ENCODE results near the gene FES. TPM values are rescaled to one million over a fixed set of nuclear protein-coding genes. Genes with fewer than 3 reads are reported as not detected.

Gene FES
- total and polyA plus RNA-seq, 2 of the 13 experiments (the other 11 are each of a cell fraction or from before 2014, with no cell fraction given): 4.0 to 9.5 TPM

DNA sequence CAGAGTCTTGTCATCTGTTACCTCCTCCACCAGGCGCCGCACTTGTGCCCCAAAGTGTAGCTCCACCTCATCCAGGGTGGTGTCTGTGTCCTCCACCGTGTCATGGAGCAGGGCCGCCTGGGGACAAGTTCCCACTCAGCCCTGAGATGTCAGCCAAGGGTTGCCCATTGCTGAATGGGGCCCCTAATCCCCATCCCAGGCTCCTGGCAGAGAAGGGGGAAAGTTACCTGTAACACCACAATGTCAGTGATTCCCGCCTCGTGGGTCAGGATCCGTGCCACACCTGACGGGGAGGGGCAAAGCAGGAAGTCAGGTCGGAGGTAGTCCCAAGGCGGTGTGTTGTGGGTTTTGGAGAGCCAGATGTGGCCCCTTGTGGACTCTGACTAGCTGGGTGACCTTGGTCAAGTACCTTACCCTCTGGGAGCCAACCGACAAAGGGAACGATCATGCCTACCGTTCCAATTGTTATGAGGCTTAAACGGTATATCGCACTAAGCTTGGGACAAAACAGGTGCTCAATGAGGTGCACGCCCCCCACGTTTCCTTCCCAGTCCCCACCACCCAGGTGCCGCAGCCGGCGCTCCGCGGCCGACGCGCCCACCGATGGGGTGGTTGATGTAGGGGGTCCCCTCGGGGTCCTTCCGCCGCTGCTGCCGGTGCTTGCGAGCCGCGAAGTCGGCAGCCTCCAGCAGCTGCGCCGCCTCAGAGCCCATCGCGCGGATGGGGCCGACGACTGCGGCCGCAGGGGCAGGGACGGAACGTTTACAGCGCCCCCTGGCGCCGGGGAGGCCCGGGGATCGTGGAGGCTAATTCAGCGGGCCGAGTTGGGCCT, 47.7 kb downstream of the FES start, which contains the start of gene HDDC3 (continued):
- TF ChIP-seq SOX13 (IDR thresholded peaks at IDR 0.05): no peak
- peak in 1 of 2 experiments; percentile 48; a peak in 2 of 4 replicates for TF ChIP-seq SOX13 (CRISPR knock-in tag; conservative IDR thresholded peaks at IDR 0.05 in 1 of 2, IDR thresholded peaks at IDR 0.05 in 1 of 2)
- no peak for TF ChIP-seq ZNF343 (CRISPR knock-in tag; IDR thresholded peaks at IDR 0.05)
- TF ChIP-seq GTF2F1 (IDR thresholded peaks at IDR 0.05; ENCODE audit: low read length): no peak
- TF ChIP-seq, protein P1, sequence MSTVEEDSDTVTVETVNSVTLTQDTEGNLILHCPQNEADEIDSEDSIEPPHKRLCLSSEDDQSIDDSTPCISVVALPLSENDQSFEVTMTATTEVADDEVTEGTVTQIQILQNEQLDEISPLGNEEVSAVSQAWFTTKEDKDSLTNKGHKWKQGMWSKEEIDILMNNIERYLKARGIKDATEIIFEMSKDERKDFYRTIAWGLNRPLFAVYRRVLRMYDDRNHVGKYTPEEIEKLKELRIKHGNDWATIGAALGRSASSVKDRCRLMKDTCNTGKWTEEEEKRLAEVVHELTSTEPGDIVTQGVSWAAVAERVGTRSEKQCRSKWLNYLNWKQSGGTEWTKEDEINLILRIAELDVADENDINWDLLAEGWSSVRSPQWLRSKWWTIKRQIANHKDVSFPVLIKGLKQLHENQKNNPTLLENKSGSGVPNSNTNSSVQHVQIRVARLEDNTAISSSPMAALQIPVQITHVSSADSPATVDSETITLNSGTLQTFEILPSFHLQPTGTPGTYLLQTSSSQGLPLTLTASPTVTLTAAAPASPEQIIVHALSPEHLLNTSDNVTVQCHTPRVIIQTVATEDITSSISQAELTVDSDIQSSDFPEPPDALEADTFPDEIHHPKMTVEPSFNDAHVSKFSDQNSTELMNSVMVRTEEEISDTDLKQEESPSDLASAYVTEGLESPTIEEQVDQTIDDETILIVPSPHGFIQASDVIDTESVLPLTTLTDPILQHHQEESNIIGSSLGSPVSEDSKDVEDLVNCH (CRISPR knock-in tag; IDR thresholded peaks at IDR 0.05): no peak
- peak; percentile 82 for TF ChIP-seq ZNF710 (CRISPR knock-in tag; IDR thresholded peaks at IDR 0.05; ENCODE audit: borderline replicate concordance)
- TF ChIP-seq, protein P2, sequence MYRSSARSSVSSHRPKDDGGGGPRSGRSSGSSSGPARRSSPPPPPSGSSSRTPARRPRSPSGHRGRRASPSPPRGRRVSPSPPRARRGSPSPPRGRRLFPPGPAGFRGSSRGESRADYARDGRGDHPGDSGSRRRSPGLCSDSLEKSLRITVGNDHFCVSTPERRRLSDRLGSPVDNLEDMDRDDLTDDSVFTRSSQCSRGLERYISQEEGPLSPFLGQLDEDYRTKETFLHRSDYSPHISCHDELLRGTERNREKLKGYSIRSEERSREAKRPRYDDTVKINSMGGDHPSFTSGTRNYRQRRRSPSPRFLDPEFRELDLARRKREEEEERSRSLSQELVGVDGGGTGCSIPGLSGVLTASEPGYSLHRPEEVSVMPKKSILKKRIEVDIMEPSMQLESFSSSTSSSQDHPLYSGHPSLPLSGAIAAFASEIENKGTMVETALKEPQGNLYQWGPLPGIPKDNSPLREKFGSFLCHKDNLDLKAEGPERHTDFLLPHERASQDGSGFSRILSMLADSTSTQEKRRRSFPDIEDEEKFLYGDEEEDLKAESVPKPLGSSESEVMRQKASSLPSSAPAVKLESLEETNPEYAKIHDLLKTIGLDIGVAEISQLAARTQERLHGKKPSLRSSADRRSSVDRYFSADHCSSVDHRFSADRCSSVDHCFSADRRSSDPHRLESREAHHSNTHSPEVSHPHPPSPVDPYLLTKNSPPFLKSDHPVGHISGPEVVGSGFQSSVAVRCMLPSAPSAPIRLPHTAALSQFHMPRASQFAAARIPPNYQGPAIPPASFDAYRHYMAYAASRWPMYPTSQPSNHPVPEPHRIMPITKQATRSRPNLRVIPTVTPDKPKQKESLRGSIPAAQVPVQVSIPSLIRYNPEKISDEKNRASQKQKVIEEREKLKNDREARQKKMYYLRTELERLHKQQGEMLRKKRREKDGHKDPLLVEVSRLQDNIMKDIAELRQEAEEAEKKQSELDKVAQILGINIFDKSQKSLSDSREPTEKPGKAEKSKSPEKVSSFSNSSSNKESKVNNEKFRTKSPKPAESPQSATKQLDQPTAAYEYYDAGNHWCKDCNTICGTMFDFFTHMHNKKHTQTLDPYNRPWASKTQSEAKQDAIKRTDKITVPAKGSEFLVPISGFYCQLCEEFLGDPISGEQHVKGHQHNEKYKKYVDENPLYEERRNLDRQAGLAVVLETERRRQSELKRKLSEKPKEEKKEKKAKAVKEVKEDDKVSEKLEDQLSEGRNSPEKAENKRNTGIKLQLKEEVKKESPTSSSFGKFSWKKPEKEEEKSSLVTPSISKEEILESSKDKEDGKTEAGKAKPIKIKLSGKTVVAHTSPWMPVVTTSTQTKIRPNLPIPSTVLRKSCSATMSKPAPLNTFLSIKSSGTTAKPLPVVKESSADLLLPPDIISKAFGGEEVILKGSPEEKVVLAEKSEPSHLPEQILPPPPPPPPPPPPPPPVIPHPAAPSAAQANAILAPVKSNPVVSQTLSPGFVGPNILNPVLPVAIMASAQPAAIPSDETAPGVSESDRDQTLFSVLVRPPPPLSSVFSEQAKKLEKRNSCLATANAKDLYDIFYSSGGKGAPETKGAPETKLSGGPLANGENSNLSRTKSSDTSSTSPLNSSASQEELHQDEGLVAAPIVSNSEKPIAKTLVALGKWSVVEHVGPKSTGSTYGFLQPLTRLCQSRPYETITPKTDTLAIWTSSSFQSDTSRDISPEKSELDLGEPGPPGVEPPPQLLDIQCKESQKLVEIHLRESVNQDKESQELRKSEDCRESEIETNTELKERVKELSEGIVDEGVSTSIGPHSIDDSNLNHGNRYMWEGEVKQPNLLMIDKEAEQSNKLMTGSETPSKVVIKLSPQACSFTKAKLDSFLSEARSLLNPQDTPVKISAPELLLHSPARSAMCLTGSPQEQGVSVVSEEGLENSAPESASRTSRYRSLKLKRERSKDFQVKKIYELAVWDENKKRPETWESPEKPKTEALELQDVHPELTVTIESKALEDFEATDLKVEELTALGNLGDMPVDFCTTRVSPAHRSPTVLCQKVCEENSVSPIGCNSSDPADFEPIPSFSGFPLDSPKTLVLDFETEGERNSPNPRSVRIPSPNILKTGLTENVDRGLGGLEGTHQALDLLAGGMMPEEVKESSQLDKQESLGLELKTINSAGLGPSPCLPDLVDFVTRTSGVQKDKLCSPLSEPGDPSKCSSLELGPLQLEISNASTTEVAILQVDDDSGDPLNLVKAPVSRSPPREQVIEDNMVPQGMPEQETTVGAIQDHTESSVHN (CRISPR knock-in tag; IDR thresholded peaks at IDR 0.05): 0 out of 2 replicates have a peak, but pooled peaks have one; percentile 23
- no peak for TF ChIP-seq ATF1 (CRISPR knock-in tag; IDR thresholded peaks at IDR 0.05)
- TF ChIP-seq PAWR (CRISPR knock-in tag; IDR thresholded peaks at IDR 0.05; ENCODE audit: borderline replicate concordance): no peak
- no peak for TF ChIP-seq TAF15 (IDR thresholded peaks at IDR 0.05; ENCODE audit: low read depth, low read length, poor library complexity, severe bottlenecking)
- no peak for TF ChIP-seq ZNF724P (CRISPR knock-in tag; IDR thresholded peaks at IDR 0.05; ENCODE audit: borderline replicate concordance)
- TF ChIP-seq, protein P3, sequence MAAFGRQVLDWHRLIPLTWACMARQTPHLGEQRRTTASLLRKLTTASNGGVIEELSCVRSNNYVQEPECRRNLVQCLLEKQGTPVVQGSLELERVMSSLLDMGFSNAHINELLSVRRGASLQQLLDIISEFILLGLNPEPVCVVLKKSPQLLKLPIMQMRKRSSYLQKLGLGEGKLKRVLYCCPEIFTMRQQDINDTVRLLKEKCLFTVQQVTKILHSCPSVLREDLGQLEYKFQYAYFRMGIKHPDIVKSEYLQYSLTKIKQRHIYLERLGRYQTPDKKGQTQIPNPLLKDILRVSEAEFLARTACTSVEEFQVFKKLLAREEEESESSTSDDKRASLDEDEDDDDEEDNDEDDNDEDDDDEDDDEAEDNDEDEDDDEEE (CRISPR knock-in tag; IDR thresholded peaks at IDR 0.05): no peak
- TF ChIP-seq ZSCAN20 (CRISPR knock-in tag; IDR thresholded peaks at IDR 0.05; ENCODE audit: borderline replicate concordance): peak; percentile 76; the same call in 1 of the 2 replicates
- no peak for TF ChIP-seq ZNF44 (CRISPR knock-in tag; IDR thresholded peaks at IDR 0.05)

All from HepG2 (cell line).